IPS DF 6.9 (cell line): ENCODE measurements around the gene CAMK1.
A peak's percentile ranks its signal among the peaks of the same experiment; 100 is the strongest.

ENCODE experiments used
- DNase-seq: peaks from one replicate; pipeline ENCODE4 v3.0.0-alpha.2; 2013; ENCODE audit warnings: low read depth, low spot score
- H3K27ac ChIP-seq: one replicate; pipeline ENCODE4 v1.5.1; 2013; ENCODE audit warnings: low read length, control low read depth
- H3K27me3 ChIP-seq: 2 replicates; pipeline ENCODE4 v1.6.1; 2013; ENCODE audit warnings: mild to moderate bottlenecking, low read length; ENCODE audit not compliant: control insufficient read depth, insufficient read depth
- H3K36me3 ChIP-seq: 2 replicates; pipeline ENCODE4 v1.6.1; 2013; ENCODE audit warnings: low read length; ENCODE audit not compliant: control insufficient read depth, insufficient read depth
- H3K4me1 ChIP-seq: 2 replicates; pipeline ENCODE4 v1.6.1; 2013; ENCODE audit warnings: low read length; ENCODE audit not compliant: control insufficient read depth, insufficient read depth
- H3K4me3 ChIP-seq: 2 replicates; pipeline ENCODE4 v1.5.1; 2013; ENCODE audit warnings: mild to moderate bottlenecking, low read length
- H3K9me3 ChIP-seq: 2 replicates; pipeline ENCODE4 v1.6.1; 2013; ENCODE audit warnings: low read length, inconsistent platforms; ENCODE audit not compliant: control insufficient read depth, insufficient read depth
- WGBS: extraction: QIAGEN DNeasy Blood & Tissue Kit; methylation state at CpG from one replicate; pipeline ENCODE4 v1.1.7; 2013; ENCODE audit warnings: mixed read lengths, missing lambda C conversion rate; ENCODE audit not compliant: insufficient read length, insufficient coverage; 5-methylcytosine and 5-hydroxymethylcytosine counted together

Gene CAMK1

GRCh38 chr3:9743548-9743947 lies 26.2 kb downstream of the CAMK1 start:
- H3K9me3 ChIP-seq = no peaks in the 10 kb centered on the region
- H3K27ac ChIP-seq = no peak overlapping the region
- H3K4me3 ChIP-seq = no peak overlapping the region
- no CpG with 5 or more reads among the region's 18 CpGs for whole genome bisulfite sequencing
- no peak for DNase-seq
- H3K4me1 ChIP-seq = no peaks in the 10 kb centered on the region
- H3K36me3 ChIP-seq = peaks cover 69% of the 10 kb centered on the region
- H3K27me3 ChIP-seq = no peaks in the 10 kb centered on the region

- Histone ChIP-seq H3K4me1 (no peaks in the 10 kb centered on the region), H3K27me3 (no peaks in the 10 kb centered on the region), H3K27ac (no peak overlapping the region), H3K4me3 (no peak overlapping the region), H3K36me3 (peaks cover 71% of the 10 kb centered on the region), H3K9me3 (no peaks in the 10 kb centered on the region)
- no peak for DNase-seq
- WGBS = no CpG with 5 or more reads among the region's 1 CpG
Measured at GRCh38 chr3:9742560-9742959, 27.2 kb downstream of the CAMK1 start.

- Histone ChIP-seq H3K4me1 (no peaks in the 10 kb centered on the region), H3K4me3 (no peak overlapping the region), H3K27me3 (no peaks in the 10 kb centered on the region), H3K27ac (no peak overlapping the region), H3K36me3 (peaks cover 55% of the 10 kb centered on the region), H3K9me3 (no peaks in the 10 kb centered on the region)
- no peak for DNase-seq
- no CpG with 5 or more reads among the region's 15 CpGs for WGBS
Measured at GRCh38 chr3:9739181-9739580, 30.6 kb downstream of the CAMK1 start.

- H3K4me1 ChIP-seq = peaks cover 4% of the 10 kb centered on the region; the same call in 1 of the 2 replicates
- no peak for DNase-seq
- H3K27me3 ChIP-seq = no peaks in the 10 kb centered on the region
- H3K4me3 ChIP-seq = no peak overlapping the region
- no peak overlapping the region for H3K27ac ChIP-seq
- WGBS = no CpG with 5 or more reads among the region's 2 CpGs
- H3K36me3 ChIP-seq = peaks cover 38% of the 10 kb centered on the region
- no peaks in the 10 kb centered on the region for H3K9me3 ChIP-seq
Measured at GRCh38 chr3:9736831-9737230, 32.9 kb downstream of the CAMK1 start.

GRCh38 chr3:9732740-9733115 lies 37.0 kb downstream of the CAMK1 start:
- H3K36me3 ChIP-seq = peaks cover 14% of the 10 kb centered on the region; the same call in 1 of the 2 replicates
- no peak overlapping the region for H3K27ac ChIP-seq
- H3K9me3 ChIP-seq = no peaks in the 10 kb centered on the region
- WGBS = no CpG with 5 or more reads among the region's 7 CpGs
- peaks cover 4% of the 10 kb centered on the region for H3K4me1 ChIP-seq
- no peaks in the 10 kb centered on the region for H3K27me3 ChIP-seq
- H3K4me3 ChIP-seq = peak overlapping the region; percentile 96; the same call in 1 of the 2 replicates
- DNase-seq = no peak

GRCh38 chr3:9732080-9732739 lies 37.5 kb downstream of the CAMK1 start:
- H3K4me3 ChIP-seq = peak overlapping the region; percentile 96
- no CpG with 5 or more reads among the region's 41 CpGs for WGBS
- peaks cover 4% of the 10 kb centered on the region for H3K4me1 ChIP-seq
- H3K27ac ChIP-seq = no peak overlapping the region
- DNase-seq = no peak
- H3K9me3 ChIP-seq = no peaks in the 10 kb centered on the region
- H3K36me3 ChIP-seq = peaks cover 14% of the 10 kb centered on the region; the same call in 1 of the 2 replicates
- H3K27me3 ChIP-seq = no peaks in the 10 kb centered on the region

- WGBS = no CpG with 5 or more reads among the region's 88 CpGs
Measured at GRCh38 chr3:9731206-9732079, 38.3 kb downstream of the CAMK1 start, which contains the start of gene BRPF1. Gene BRPF1 (plus strand): TSS chr3:9731735. CDS start chr3:9734141, 2,406 bp downstream.

GRCh38 chr3:9730657-9731205 lies 39.0 kb downstream of the CAMK1 start:
- peak; percentile 55 for DNase-seq

More at GRCh38 chr3:9731206-9732079, 38.3 kb downstream of the CAMK1 start, which contains the start of gene BRPF1:
- DNase-seq = peak; percentile 92
- Histone ChIP-seq H3K27me3 (no peaks in the 10 kb centered on the region), H3K4me1 (peaks cover 4% of the 10 kb centered on the region), H3K27ac (no peak within 1 kb of the TSS), H3K36me3 (peaks cover 11% of the 10 kb centered on the region; the same call in 1 of the 2 replicates), H3K4me3 (peak within 1 kb of the TSS; percentile 96), H3K9me3 (no peaks in the 10 kb centered on the region)

GRCh38 chr3:9729419-9729818 lies 40.3 kb downstream of the CAMK1 start:
- H3K36me3 ChIP-seq = 0 out of 2 replicates have a peak, but pooled peaks cover 6% of the 10 kb centered on the region
- peaks cover 4% of the 10 kb centered on the region for H3K4me1 ChIP-seq
- H3K4me3 ChIP-seq = no peak overlapping the region
- no peaks in the 10 kb centered on the region for H3K27me3 ChIP-seq
- H3K27ac ChIP-seq = no peak overlapping the region
- DNase-seq = no peak
- WGBS = no CpG with 5 or more reads among the region's 10 CpGs
- no peaks in the 10 kb centered on the region for H3K9me3 ChIP-seq

More at GRCh38 chr3:9730657-9731205, 39.0 kb downstream of the CAMK1 start:
- no CpG with 5 or more reads among the region's 17 CpGs for WGBS
- H3K27ac ChIP-seq = no peak overlapping the region
- H3K36me3 ChIP-seq = peaks cover 11% of the 10 kb centered on the region; the same call in 1 of the 2 replicates
- H3K27me3 ChIP-seq = no peaks in the 10 kb centered on the region
- H3K4me3 ChIP-seq = peak overlapping the region; percentile 51; the same call in 1 of the 2 replicates
- H3K9me3 ChIP-seq = no peaks in the 10 kb centered on the region
- H3K4me1 ChIP-seq = peaks cover 4% of the 10 kb centered on the region

GRCh38 chr3:9727743-9728142 lies 42.0 kb downstream of the CAMK1 start:
- H3K9me3 ChIP-seq = no peaks in the 10 kb centered on the region
- DNase-seq = no peak
- H3K27ac ChIP-seq = no peak overlapping the region
- no CpG with 5 or more reads among the region's 2 CpGs for WGBS
- H3K4me1 ChIP-seq = peaks cover 2% of the 10 kb centered on the region
- no peaks in the 10 kb centered on the region for H3K36me3 ChIP-seq
- H3K4me3 ChIP-seq = no peak overlapping the region
- no peaks in the 10 kb centered on the region for H3K27me3 ChIP-seq
